ENCODE results near the gene PYCR2. TPM values are rescaled to one million over a fixed set of nuclear protein-coding genes. Genes with fewer than 3 reads are reported as not detected.

The PYCR2 gene
- total and polyA plus RNA-seq, 2 of the 8 experiments (the other 6 are each of a cell fraction or from before 2014, with no cell fraction given): 79.3 to 84.6 TPM

DNA sequence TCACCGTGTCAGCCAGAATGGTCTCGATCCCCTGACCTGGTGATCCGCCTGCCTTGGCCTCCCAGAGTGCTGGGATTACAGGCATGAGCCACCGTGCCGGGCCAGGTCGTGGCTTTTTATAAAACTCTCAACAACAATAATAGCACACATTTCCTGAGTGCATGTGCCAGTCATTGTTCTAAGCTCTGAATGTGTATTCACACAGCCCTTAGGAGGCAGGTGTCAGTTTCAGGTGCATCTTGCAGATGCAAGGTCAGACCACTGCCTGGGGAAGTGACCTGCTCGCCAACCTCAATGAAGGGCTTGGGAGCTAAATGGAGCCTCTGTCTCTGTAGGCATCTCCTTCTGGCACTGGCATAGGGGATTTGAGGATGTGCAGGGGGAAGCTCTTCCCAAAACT lies 18.5 kb upstream of the PYCR2 start:
- Histone ChIP-seq H3K14ac (ENCODE audit: insufficient read length) (no peak overlapping the region), H3K4me1 (replicated peaks in 1 of 4; ENCODE audit: control insufficient read depth in 3 of 4, insufficient read depth in 4 of 4, low read length in 3 of 4) (peaks cover 8 to 23% (median 15%) of the 10 kb centered on the region in 4 experiments)
- DNase-seq (ENCODE audit: low read depth in 1 of 2, low spot score in 2 of 2): no peak

More for the DNA sequence above, 18.5 kb upstream of the PYCR2 start:
- Histone ChIP-seq H3K36me3 (ENCODE audit: control insufficient read depth in 2 of 4, insufficient read depth in 4 of 4, low read length in 3 of 4) (no peaks in the 10 kb centered on the region), H2BK120ac (replicated peaks; ENCODE audit: low read depth, low read length) (no peak overlapping the region), H3K79me1 (ENCODE audit: low read depth, low read length) (no peaks in the 10 kb centered on the region), H2AFZ (ENCODE audit: low read length) (no peak overlapping the region), H2BK15ac (ENCODE audit: low read length) (no peak overlapping the region), H2BK20ac (ENCODE audit: low read length) (no peak overlapping the region), H3K23me2 (ENCODE audit: low read depth, low read length) (no peaks in the 10 kb centered on the region), H3K56ac (replicated peaks; ENCODE audit: insufficient read length, low read depth, low read length) (no peak overlapping the region), H2AK5ac (ENCODE audit: low read depth, low read length) (no peak overlapping the region; the same call in 1 of the 2 replicates), H4K8ac (ENCODE audit: extremely low read depth, insufficient read depth, low read length) (no peak overlapping the region), H3K18ac (ENCODE audit: extremely low read depth, low read length) (no peak overlapping the region), H2BK12ac (ENCODE audit: low read depth, low read length) (no peak overlapping the region), H3K23ac (ENCODE audit: insufficient read length) (no peak overlapping the region), H3K27me3 (replicated peaks in 1 of 4; ENCODE audit: control insufficient read depth in 3 of 4, extremely low read depth in 1 of 4, insufficient read depth in 3 of 4, low read length in 3 of 4) (peaks cover 0 to 14% (median 7%) of the 10 kb centered on the region in 4 experiments; a peak in 4 of 7 replicates), H3K4me3 (ENCODE audit: extremely low read depth in 1 of 4, insufficient read depth in 2 of 4, low read depth in 3 of 4, low read length in 4 of 4) (no peak overlapping the region), H3K4ac (replicated peaks; ENCODE audit: insufficient read length, low read depth, low read length) (no peak overlapping the region), H3K9me3 (ENCODE audit: insufficient read depth in 2 of 2, low read depth in 1 of 2, low read length in 1 of 2) (no peaks in the 10 kb centered on the region), H3K9ac (replicated peaks in 1 of 4; ENCODE audit: extremely low read depth in 1 of 4, low read depth in 3 of 4, low read length in 3 of 4) (no peak overlapping the region), H2BK5ac (ENCODE audit: low read depth, low read length) (no peak overlapping the region; the same call in 1 of the 2 replicates), H3K27ac (ENCODE audit: low read depth, low read length) (no peak overlapping the region), H4K20me1 (replicated peaks in 1 of 2; ENCODE audit: control insufficient read depth in 1 of 2, insufficient read depth in 2 of 2, low read length in 2 of 2) (no peaks in the 10 kb centered on the region), H4K91ac (replicated peaks; ENCODE audit: insufficient read length, low read length) (no peak overlapping the region), H3K4me2 (ENCODE audit: insufficient read depth in 1 of 2, low read depth in 2 of 2, low read length in 2 of 2) (no peak overlapping the region), H4K5ac (ENCODE audit: insufficient read length, low read depth, low read length) (no peak overlapping the region), H3K79me2 (ENCODE audit: control insufficient read depth in 1 of 2, insufficient read depth in 2 of 2, low read length in 2 of 2) (no peaks in the 10 kb centered on the region)
- CTCF ChIA-PET (ENCODE audit: partially characterized antibody): interaction anchor here (0.7 to 4.0 kb wide), 5 partner anchors 19 to 468 kb away, joined by 3 to 23 read pairs (median 9); partner anchors contain the start of gene TMEM63A
- WGBS, 2 experiments (ENCODE audit: extremely low coverage in 1 of 2, insufficient coverage in 1 of 2, insufficient read length in 1 of 2, insufficient replicate concordance in 2 of 2, low coverage in 1 of 2, low lambda C conversion rate in 2 of 2, missing lambda C conversion rate in 1 of 2): 78% methylated on average over 7 of the region's 7 CpGs; no CpG with 5 or more reads in 1 of the 2 experiments
- no peak for TF ChIP-seq JUN (IDR thresholded peaks at IDR 0.05; ENCODE audit: low read depth, low read length)
- no peak for TF ChIP-seq JUND (IDR thresholded peaks at IDR 0.05; ENCODE audit: low read length)
- no peak for TF ChIP-seq FOSL1 (IDR thresholded peaks at IDR 0.05; ENCODE audit: insufficient read depth, low read depth, low read length)
- TF ChIP-seq SAP30 (IDR thresholded peaks at IDR 0.05; ENCODE audit: insufficient read depth, insufficient replicate concordance, low read length): no peak
- no peak for TF ChIP-seq BACH1 (IDR thresholded peaks at IDR 0.05; ENCODE audit: low read length)
- TF ChIP-seq RNF2 (IDR thresholded peaks at IDR 0.05; ENCODE audit: borderline replicate concordance, low read depth, low read length, missing control alignments, poor library complexity, severe bottlenecking): no peak
- TF ChIP-seq HDAC2 (IDR thresholded peaks at IDR 0.05; ENCODE audit: borderline replicate concordance in 1 of 2, low read depth in 2 of 2, low read length in 2 of 2): no peak
- no peak for TF ChIP-seq PHF8 (conservative IDR thresholded peaks at IDR 0.05; ENCODE audit: low read depth, low read length)
- no peak for TF ChIP-seq BCL11A (IDR thresholded peaks at IDR 0.05; ENCODE audit: low read depth in 2 of 2, low read length in 2 of 2)
- no peak for TF ChIP-seq YY1 (IDR thresholded peaks at IDR 0.05; ENCODE audit: low read depth, low read length)
- FAIRE-seq: no peak
- POLR2A ChIA-PET (ENCODE audit: partially characterized antibody): interaction anchor here (1.3 to 3.4 kb wide), 2 partner anchors 18 to 119 kb away, joined by 4 to 16 read pairs; partner anchors contain the start of genes H3-3A and PYCR2
